GM11168 (cell line): ENCODE data around the gene MTA2.
"Not testable (repeated sequence)": the region's sequence is repeated elsewhere in the genome, so short reads cannot be mapped to it uniquely, and the experiment has no call there.

Source experiments
- in situ Hi-C: fragments of 300-500 bp; cut with MboI; formaldehyde crosslinking; loops from one replicate; pipeline ENCODE4 v1.12.0; 2022; ENCODE audit warnings: low sequenced_read_pairs; ENCODE audit not compliant: unreplicated experiment

The MTA2 gene

DNA sequence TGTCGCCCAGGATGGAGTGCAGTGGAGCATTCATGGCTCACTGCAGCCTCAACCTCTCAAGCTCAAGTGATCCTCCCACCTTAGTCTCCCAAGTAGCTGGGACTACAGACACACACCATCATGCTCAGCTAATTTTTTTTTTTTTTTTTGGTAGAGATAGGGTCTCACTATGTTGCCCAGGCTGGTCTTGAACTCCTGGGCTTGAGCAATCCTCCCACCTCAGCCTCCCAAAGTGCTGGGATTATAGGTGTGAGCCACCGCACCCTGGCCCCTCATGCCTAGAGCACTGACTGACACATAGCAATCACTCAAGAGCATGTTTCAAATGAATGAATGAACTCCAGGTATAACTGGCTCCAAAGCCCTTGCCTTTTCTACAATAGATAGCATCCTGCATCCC is 51.2 kb downstream of the MTA2 start:
- in situ Hi-C loops: not testable (repeated sequence)

DNA sequence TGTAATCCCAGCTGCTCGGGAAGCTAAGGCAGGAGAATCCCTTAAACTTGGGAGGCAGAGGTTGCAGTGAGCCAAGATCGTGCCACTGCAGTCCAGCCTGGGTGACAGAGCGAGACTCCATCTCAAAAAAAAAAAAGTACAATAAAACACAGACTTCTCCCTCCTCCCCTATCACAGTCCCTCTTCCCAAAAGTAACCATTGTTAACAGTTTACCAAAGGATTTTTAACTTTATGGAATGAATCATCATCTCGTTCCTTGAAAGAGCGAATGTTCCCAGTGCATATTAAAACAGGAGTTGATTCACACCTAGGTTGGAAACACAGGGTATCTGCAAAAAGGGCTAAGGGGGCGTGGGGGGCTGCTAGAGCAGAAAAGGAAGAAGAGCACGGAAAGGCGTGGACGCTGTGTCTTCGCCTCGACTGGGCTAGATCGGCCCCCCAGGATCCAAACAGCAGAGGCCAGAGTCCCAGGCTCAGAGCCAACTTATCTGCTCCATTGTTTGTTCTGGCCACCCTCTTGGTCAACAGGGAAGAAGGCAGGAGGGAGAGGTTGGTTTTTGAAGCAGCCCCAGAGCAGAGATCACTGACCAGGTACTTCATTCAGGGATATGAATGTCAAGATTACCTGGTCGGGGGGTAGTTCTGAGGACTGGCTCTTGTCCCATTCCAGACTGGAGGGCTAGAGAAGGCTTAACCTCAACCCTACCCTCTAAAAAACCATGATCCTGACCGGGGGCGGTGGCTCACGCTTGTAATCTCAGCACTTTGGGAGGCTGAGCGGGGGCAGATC is 52.9 kb downstream of the MTA2 start:
- in situ Hi-C loops: no loop called here

DNA sequence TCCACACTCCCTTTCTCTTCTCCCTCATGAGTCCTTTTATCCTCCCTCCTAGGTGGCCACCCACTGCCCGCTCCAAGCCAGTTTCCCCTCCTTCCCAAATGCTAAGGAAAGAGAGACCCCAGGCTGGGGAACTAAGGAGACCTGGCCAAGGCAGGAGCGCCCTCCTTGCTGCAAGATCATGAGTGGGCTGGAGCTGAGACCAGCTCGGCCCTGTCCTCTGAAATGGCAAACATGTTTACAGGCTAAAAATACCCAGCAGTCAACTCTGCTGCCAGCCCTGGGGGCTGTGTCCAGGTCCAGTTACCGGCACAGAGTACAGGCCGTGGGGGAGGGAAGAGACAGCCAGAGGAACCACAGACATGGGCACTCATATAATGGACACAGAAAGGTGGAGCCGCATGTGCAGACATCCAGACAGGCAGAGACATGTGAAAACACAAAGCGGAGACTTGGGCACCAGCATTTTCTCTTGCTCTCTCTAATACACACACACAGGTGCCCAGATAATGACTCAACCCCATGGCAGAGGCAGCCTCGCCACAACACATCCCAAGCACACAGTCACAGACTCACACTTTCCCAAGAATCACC is 53.9 kb downstream of the MTA2 start:
- in situ Hi-C loops: no loop called here

DNA sequence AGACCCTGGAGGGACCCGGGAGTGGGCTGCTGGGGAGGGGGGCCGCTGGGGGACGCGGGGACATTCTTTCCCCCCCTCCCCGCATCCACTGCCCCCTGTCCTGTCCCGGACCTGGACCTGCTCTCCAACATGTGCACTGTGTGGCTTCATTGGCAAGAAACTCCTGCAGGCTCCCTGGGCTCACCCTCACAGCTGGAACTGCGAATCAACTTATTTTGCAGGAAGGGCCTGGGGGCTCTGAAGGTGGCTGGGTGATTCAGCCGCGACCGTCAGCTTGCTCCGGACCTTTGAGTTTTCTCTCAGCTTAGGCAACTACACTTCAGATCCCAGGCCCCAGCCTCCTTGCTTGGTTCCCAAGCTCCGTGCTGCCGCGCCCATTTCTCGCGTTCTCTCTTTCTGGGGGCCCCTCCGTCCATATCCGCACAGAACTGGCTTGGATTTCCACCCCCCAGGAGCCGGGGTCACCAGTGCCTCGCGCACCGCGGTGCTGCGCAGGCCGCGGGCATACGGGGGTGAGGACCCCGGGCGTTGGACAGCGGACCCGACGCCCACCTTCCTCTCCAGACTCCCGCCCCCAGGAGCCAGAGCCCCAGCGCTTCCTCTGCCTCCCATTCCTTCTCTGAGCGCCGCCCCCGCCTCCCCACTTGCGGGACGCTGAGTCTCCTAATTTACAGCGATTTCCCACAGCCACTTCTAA is 54.6 kb downstream of the MTA2 start:
- in situ Hi-C loops: no loop called here

DNA sequence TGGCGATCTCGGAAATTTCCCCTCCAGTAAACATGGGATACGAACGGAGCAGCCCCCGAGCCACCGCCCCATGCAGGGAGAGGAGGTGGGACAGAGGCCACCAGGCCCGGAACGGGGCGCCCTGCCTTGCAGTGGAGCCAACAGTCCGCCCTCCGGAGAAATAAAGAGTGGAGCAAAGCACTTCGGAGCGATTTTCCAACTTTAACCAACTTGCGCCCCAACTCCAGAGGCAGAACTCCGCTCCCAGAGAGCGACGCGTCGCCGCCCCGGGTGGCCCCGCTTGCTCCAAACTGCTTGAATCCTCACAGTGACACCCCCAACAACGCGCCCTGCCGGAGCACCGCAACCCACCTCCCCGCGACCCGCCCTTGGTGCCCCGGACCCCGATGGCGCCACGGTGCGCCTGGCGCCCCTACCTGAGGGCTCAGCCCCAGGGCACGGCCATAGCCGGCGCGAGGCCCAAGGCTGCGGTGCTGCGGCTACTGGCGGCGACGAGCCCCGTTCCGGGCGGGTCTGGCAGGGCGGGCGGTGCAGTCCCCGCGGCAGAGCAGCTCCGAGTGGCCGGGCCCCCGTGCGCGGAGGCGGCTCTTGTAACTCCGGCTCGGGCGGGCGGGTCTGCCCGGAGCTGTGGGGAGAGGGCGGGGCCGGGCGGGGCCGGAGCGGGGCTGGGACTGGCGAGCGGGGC is 55.3 kb downstream of the MTA2 start, which contains the start of gene AHNAK:
Gene AHNAK (minus strand): TSS at position 563 of the 685 bp plus-strand sequence. CDS start 10,708 bp downstream, outside the sequence.
- in situ Hi-C loops: no loop called here

DNA sequence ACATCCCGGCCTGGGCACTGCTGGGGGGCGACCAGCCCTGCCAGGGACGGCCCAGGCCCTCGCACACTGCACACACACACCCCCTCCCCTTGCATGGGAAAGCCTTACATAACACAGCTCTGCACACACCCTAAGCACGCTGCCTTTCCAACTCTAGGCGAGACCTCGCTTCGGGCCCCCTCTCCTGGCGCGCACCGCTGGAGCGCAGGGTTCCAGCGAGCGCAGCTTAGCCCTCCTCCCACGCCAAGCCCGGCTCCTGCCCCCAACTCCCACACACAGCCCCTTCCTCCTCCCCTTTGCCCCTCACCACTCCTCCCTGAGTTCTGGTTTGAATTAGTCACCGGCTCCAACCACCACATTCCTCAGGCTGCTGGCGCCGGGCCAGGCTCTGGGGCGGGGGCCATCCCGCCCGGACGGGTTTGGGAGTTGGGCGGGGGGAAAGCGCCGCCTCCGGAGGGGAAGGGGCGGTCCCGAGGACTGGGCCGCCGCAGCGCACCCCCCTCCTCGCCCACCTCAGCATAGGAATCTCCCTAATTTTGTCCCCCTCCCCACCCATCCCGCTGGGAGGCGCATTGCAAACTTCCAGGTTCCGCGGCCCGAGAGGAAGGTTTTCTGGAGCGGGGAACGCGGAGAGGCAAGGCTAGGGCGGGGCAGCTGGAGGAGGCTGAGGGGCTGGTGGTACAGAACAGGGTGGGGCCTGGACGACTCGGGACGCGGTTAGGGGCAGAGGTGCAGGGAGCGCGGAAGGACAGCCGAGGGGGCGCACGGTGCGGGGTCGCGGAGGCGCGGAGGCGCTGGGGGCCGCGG is 56.0 kb downstream of the MTA2 start:
- in situ Hi-C loops: no loop called here

DNA sequence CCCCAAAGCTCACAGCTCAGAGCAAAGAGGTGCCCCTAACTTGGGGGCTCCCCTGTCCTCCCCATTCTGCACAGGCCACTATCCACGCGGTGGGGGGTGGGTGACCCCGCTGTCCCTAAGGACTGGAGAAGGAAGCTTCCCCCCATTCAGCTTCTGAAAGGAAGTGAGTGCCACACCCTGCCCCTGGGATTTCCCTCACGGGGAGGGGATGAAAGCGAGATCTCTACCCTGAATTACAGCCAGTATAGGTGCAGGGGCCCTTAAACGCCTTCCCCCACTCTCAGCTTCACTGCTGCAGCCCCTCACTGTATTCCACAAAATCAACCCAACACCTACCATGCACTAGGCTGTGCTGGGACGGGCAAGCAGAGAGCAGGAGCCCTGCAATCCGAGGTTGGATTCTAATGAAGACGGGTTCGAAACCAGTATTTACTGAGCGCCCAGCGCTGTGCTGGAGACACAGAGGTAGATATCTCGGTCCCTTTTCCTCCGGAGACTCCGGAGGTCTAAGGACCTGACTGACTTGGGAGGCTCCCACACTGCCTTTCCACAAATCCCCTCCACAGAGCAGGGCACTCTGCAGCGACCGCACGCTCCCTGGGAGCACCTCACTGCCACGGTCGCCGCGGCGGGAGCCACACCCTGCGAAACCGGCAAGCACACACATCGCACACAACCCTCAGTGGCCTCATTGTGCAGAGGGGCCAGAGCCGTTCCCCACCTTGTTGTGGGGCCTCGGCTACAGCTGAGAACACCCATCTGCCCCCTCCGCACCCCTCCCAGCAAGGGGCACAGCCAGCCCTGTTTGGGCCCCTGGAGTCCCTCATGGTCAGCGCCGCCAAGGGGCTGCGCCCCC is 56.9 kb downstream of the MTA2 start:
- in situ Hi-C loops: no loop called here

DNA sequence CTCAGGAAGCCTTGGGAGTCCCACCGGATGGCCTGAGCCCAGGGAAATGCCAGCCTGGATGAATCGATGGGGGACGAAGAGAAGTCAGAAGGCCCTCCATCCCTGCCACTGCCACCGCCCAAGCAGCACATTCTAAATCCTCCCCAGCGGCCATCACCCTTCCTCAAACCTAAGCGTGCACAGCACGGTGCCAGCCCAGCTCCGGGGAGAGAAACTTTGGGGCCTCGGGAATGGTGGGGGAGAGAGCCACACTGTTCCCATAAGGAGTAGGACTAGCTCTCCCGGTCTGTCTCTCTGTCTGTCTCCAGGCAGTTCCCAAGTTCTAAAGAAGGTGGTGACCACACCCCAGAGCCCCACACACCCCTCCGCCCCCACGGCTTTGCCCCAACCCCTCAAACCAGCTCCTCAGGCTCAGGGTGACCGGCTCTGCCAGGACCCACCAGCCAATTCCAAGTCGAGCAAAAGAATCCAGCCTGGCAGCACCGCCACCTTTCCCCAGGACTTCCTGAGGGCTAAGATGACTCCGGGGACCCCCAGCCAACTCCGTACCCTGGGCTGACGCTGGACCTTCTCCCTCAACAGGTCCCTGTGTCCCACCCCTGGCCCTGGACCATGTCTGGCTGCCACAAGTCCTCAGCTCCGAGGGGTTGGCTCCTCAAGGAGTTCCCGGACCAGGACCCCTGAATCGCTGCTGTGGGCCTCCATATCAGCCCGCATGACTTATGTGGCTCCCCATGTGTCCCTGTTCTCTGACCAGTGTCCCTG is 57.8 kb downstream of the MTA2 start:
- in situ Hi-C loops: no loop called here
